GM12878 (cell line): ENCODE results near the gene SH2D3A. TPM values are rescaled to one million over a fixed set of nuclear protein-coding genes. Genes with fewer than 3 reads are reported as not detected.

Experiments
- ATF3 ChIP-seq: IDR thresholded peaks from 2 replicates; pipeline ENCODE4 v1.6.1; 2011; ENCODE audit warnings: low read depth, mild to moderate bottlenecking, low read length, moderate library complexity, borderline replicate concordance; ENCODE audit errors: extremely low read depth
- BRCA1 ChIP-seq: IDR thresholded peaks from 2 replicates; pipeline ENCODE4 v1.6.1; 2011; ENCODE audit warnings: low read depth, low read length, improper control_type of control experiment
- CREB1 ChIP-seq: IDR thresholded peaks from 2 replicates; pipeline ENCODE4 v1.6.1; 2012; ENCODE audit warnings: low read depth, mild to moderate bottlenecking, inconsistent platforms
- DPF2 ChIP-seq: fragments of 450-650 bp; IDR thresholded peaks from 2 replicates; pipeline ENCODE4 v1.6.1; 2017; ENCODE audit warnings: mild to moderate bottlenecking
- MTA2 ChIP-seq: fragments of 450-650 bp; IDR thresholded peaks from 2 replicates; pipeline ENCODE4 v1.6.1; 2016; ENCODE audit warnings: low read depth, mild to moderate bottlenecking, moderate library complexity
- MTA3 ChIP-seq: IDR thresholded peaks from 2 replicates; pipeline ENCODE4 v1.6.1; 2012; ENCODE audit warnings: low read length, inconsistent platforms, borderline replicate concordance
- MYC ChIP-seq: IDR thresholded peaks from 2 replicates; pipeline ENCODE4 v1.6.1; 2011; ENCODE audit warnings: mild to moderate bottlenecking, low read length, moderate library complexity, inconsistent platforms; ENCODE audit not compliant: insufficient read depth, insufficient replicate concordance, insufficient read length, severe bottlenecking
- NR2F1 ChIP-seq: fragments of 450-650 bp; conservative IDR thresholded peaks from 2 replicates; pipeline ENCODE4 v1.6.1; 2017; ENCODE audit warnings: mild to moderate bottlenecking
- NRF1 ChIP-seq: conservative IDR thresholded peaks from 2 replicates; pipeline ENCODE4 v1.6.1; 2011; ENCODE audit warnings: mild to moderate bottlenecking, low read depth, low read length, improper control_type of control experiment
- RBBP5 ChIP-seq: fragments of 200-600 bp; sonication (generic); conservative IDR thresholded peaks from 2 replicates; pipeline ENCODE4 v1.6.1; 2016
- SIX5 ChIP-seq: IDR thresholded peaks from 2 replicates; pipeline ENCODE4 v1.6.1; 2011; ENCODE audit warnings: mild to moderate bottlenecking, low read depth, low read length, moderate library complexity; ENCODE audit not compliant: severe bottlenecking
- SMARCA5 ChIP-seq: fragments of 450-650 bp; IDR thresholded peaks from 2 replicates; pipeline ENCODE4 v1.6.1; 2017; ENCODE audit warnings: mild to moderate bottlenecking
- SRF ChIP-seq, 2 experiments: IDR thresholded peaks; 2 replicates each; pipeline ENCODE4 v1.6.1; 2011; ENCODE audit warnings: low read depth in 2 of 2, low read length in 2 of 2, mild to moderate bottlenecking in 1 of 2, moderate library complexity in 1 of 2
- STAT1 ChIP-seq: fragments of 450-650 bp; conservative IDR thresholded peaks from 2 replicates; pipeline ENCODE4 v1.6.1; 2014; ENCODE audit warnings: antibody characterized with exemption, mild to moderate bottlenecking
- TBL1XR1 ChIP-seq: IDR thresholded peaks from 2 replicates; pipeline ENCODE4 v1.6.1; 2012; ENCODE audit warnings: low read depth, low read length, improper control_type of control experiment
- USF2 ChIP-seq: IDR thresholded peaks from 2 replicates; pipeline ENCODE4 v1.6.1; 2011; ENCODE audit warnings: low read depth, low read length, improper control_type of control experiment, borderline replicate concordance
- ZBTB4 ChIP-seq: fragments of 450-650 bp; formaldehyde crosslinking; IDR thresholded peaks from 2 replicates; pipeline ENCODE4 v1.4.0; 2022; ENCODE audit warnings: mild to moderate bottlenecking, moderate library complexity
- ZNF207 ChIP-seq: fragments of 450-650 bp; IDR thresholded peaks from 2 replicates; pipeline ENCODE4 v1.6.1; 2014; ENCODE audit warnings: antibody characterized with exemption, mild to moderate bottlenecking, borderline replicate concordance
- ZNF622 ChIP-seq: fragments of 450-650 bp; IDR thresholded peaks from 2 replicates; pipeline ENCODE4 v1.6.1; 2017; ENCODE audit warnings: mild to moderate bottlenecking, inconsistent platforms
- polyA plus RNA-seq, 11 experiments: library from polyadenylated mRNA; depleted of rRNA in 4 of 11; unstranded in 6 of 11; stranded (reverse) in 5 of 11; fragments of >200 nt; fragmentation: Nextera tagmentation in 4 of 11; fragmentation: Illumina TruSeq in 1 of 11; extraction: Ambion mirVana in 4 of 11; extraction: Trizol in 1 of 11; gene quantifications; 1 replicate in 1 of 11; 2 replicates in 10 of 11; pipeline versions ENCODE4 v1.2.1 to v1.2.3, GENCODE V29; 2011 to 2016; ENCODE audit warnings: inconsistent platforms in 2 of 11, missing spikeins in 2 of 11, low read depth in 1 of 11
- total RNA-seq, 4 experiments: library from RNA; depleted of rRNA in 3 of 4; stranded (reverse); fragments of >200 nt in 3 of 4; fragmentation: Illumina TruSeq in 1 of 4; extraction: Trizol in 1 of 4; gene quantifications; 2 replicates each; pipeline versions ENCODE4 v1.2.1 to v1.2.3, GENCODE V29; 2013 to 2021
- TF ChIP-seq, protein P1 (sequence below): fragments of 450-650 bp; IDR thresholded peaks from 2 replicates; pipeline ENCODE4 v1.6.1; 2018; ENCODE audit warnings: mild to moderate bottlenecking, low read depth, moderate library complexity; ENCODE audit not compliant: partially characterized antibody
- TF ChIP-seq, protein P2 (sequence below): IDR thresholded peaks from 2 replicates; pipeline ENCODE4 v1.6.1; 2011; ENCODE audit warnings: borderline replicate concordance, low read depth, mild to moderate bottlenecking, moderate library complexity, low read length; ENCODE audit not compliant: insufficient read depth, poor library complexity, severe bottlenecking

The SH2D3A gene
- total and polyA plus RNA-seq, 10 of the 15 experiments (the other 5 are each of a cell fraction or from before 2014, with no cell fraction given), result 0.77 to 24.4 (median 9.5) TPM

DNA sequence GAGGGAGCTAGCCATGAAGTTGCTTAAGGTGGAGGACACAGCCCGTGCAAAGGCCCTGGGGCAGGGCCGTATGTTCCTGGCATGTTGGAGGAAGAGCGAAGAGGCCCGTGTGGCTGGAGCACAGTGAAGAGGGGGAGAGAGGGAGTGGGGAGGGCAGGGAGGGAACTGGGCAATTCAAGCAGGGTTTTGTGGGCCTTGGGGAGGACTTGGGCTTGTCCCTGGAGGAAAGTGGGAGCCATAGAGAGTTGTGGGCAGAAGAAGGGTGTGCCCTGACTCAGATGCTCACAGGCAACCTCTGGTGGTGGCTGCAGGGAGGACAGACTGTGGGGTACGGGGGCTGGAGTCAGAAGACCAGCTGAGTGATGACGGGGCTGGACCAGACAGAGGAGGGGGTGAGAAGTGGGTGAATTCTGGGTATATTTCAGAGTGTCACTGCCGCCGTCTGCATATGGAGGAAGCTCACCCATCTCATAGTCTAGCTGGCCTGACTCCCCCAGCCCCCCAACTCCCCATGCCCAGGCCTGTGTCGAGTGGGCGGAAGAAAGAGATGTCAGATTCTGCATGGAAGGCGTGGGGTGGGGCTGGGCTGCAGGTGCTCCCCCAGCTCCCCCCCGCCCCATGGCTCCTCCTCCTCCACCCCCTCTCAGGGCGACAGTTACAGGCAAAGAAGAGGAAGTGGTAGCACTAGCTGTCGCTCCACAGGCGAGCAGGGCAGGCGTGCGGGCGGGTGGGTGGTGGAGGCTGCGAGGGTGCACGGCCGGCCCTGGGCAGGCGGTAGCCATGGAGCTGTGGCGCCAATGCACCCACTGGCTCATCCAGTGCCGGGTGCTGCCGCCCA is 5.0 kb upstream of the SH2D3A start, which contains the start of gene VAV1 (continued):
- TF ChIP-seq, protein P1, sequence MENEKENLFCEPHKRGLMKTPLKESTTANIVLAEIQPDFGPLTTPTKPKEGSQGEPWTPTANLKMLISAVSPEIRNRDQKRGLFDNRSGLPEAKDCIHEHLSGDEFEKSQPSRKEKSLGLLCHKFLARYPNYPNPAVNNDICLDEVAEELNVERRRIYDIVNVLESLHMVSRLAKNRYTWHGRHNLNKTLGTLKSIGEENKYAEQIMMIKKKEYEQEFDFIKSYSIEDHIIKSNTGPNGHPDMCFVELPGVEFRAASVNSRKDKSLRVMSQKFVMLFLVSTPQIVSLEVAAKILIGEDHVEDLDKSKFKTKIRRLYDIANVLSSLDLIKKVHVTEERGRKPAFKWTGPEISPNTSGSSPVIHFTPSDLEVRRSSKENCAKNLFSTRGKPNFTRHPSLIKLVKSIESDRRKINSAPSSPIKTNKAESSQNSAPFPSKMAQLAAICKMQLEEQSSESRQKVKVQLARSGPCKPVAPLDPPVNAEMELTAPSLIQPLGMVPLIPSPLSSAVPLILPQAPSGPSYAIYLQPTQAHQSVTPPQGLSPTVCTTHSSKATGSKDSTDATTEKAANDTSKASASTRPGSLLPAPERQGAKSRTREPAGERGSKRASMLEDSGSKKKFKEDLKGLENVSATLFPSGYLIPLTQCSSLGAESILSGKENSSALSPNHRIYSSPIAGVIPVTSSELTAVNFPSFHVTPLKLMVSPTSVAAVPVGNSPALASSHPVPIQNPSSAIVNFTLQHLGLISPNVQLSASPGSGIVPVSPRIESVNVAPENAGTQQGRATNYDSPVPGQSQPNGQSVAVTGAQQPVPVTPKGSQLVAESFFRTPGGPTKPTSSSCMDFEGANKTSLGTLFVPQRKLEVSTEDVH, result no peak
- TF ChIP-seq STAT1, result no peak
- TF ChIP-seq CREB1, result no peak; the same call in 1 of the 2 replicates
- no peak for TF ChIP-seq MYC
- TF ChIP-seq ZNF622, result no peak
- TF ChIP-seq NRF1, result no peak
- TF ChIP-seq SRF (IDR thresholded peaks at IDR 0.05; ENCODE audit: low read depth in 2 of 2, low read length in 2 of 2), result 0 out of 4 replicates have a peak, but pooled peaks of 1 of the 2 experiments have one; percentile 41
- peak; percentile 100 for TF ChIP-seq SMARCA5
- TF ChIP-seq SIX5, result no peak
- TF ChIP-seq RBBP5, result no peak
- TF ChIP-seq NR2F1, result no peak
- no peak for TF ChIP-seq ZNF207
- TF ChIP-seq USF2, result no peak
- TF ChIP-seq ATF3, result no peak
- no peak for TF ChIP-seq ZBTB4 (CRISPR knock-in tag)
- TF ChIP-seq BRCA1, result no peak
- TF ChIP-seq, protein P2, sequence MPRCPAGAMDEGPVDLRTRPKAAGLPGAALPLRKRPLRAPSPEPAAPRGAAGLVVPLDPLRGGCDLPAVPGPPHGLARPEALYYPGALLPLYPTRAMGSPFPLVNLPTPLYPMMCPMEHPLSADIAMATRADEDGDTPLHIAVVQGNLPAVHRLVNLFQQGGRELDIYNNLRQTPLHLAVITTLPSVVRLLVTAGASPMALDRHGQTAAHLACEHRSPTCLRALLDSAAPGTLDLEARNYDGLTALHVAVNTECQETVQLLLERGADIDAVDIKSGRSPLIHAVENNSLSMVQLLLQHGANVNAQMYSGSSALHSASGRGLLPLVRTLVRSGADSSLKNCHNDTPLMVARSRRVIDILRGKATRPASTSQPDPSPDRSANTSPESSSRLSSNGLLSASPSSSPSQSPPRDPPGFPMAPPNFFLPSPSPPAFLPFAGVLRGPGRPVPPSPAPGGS, result peak; percentile 40
- peak; percentile 73; the same call in 1 of the 2 replicates for TF ChIP-seq DPF2
- TF ChIP-seq TBL1XR1, result no peak
- no peak for TF ChIP-seq MTA3
- no peak for TF ChIP-seq MTA2
